Activated CD4-positive, alpha-beta T cell treated with anti-CD3 and anti-CD28 coated beads, Interleukin-2, Interleukin-4, amounts not matched to agents 100 ng/mL and 50 ng/mL, durations not matched to agents 16 hours and 8 hours (primary cell): Measurements from ENCODE around the gene FCAMR.

Experiments used
- DNase-seq: peaks from one replicate; pipeline ENCODE4 v3.0.0-alpha.2; 2020; ENCODE audit warnings: low spot score

Gene FCAMR

DNA sequence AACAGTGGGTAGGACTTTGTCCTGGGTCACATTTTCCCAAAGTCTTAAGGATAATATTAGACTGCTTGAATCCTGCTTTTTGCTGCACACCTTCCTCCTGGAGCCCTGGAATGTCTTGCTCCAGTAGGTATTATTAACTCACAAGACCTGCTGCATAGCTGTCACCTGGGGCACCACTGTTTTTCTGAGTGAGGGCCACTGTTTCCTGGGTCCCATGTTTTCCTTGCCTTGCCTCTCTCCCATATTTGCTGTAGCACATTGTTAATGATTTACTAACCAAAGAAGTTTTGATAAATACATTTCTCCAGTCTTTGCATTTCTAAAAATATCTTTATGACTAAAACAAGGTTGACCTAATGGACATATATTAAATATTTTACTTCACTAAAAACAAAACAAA is 22.5 kb upstream of the FCAMR start:
- DNase-seq = no peak

DNA sequence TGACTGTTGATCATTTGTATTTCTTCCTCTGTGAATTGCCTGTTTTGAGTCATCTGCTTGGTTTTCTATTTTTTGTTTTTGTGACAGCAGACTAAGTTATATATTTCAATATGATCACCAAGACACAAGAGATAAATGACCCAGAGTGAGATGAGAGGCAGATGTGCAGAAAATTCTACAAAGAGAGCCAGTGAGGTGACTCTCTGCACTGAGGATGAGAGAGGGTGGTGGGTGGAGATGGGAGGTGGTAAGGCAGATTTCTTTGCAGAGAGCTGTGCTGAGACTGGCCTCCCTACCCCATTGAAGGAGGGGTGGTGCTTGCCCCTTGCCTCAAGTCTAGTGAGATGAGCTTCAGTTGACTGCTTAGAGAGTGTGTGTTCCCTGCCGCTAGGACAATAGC is 17.6 kb upstream of the FCAMR start:
- no peak for DNase-seq

DNA sequence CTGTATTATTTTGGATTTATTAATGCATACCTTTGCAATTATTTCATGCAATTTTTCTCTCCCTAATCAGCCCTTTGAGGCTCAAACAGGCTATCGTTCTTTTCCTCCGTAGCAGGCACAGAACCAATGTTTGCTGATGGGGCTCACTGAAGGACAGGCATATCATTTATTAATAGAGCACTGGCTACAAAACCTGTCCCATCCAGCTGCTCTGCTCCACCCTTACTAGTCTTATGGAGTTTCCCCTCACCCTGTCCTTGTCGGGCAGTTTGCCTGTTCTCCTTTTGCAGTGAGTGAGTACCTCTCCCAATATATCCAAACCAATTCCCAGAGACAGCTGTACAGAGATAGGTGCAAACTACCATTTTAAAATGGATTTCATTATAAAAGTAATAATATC is 16.6 kb upstream of the FCAMR start:
- no peak for DNase-seq

DNA sequence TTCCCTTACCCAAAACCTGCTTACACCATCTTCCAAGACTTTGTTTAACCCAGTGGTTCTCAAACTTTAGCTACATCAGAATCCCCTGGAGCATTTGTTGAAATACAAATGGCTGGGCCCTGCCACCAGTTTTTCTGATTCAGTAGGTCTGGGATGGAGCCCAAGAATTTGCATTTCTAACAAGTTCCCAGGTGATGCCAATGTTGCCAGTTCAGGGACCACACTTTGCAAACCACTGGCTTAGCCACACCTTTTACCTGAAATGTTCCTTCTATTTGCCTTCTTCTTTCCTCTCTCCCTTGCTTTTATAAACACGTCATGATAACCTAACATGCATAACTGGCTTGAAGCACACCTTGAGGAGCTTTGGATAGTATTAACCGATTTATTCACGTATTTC is 16.1 kb upstream of the FCAMR start:
- no peak for DNase-seq

- no peak for DNase-seq
Observed at GRCh38 chr1:206985162-206985749, 15.0 kb upstream of the FCAMR start.

- peak; percentile 39 for DNase-seq
Observed at GRCh38 chr1:206982216-206982615, 12.0 kb upstream of the FCAMR start.

- no peak for DNase-seq
Observed at GRCh38 chr1:206979379-206980043, 9.3 kb upstream of the FCAMR start.

- no peak for DNase-seq
Observed at GRCh38 chr1:206978259-206978658, 8.0 kb upstream of the FCAMR start.

- no peak for DNase-seq
Observed at GRCh38 chr1:206975306-206975705, 5.0 kb upstream of the FCAMR start.

DNA sequence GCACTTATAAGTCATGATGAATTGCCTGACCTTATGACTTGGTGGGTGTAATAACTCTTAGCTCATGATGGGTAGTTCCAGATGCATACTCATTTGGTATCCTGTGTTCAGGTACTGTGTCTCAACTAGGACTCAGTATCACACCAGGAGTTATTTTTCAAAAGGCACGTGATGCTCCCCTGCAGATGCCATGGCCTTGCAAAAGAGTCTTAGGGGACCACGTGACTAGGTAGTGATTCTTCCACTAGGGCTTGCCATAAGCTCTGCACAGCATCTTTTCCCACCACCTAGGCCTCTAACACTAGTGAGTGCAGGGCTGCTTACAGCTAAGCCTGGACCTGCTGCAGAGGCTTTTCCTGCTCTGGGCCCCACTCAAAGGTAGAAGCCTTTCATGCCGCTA is 3.9 kb upstream of the FCAMR start:
- DNase-seq = no peak

DNA sequence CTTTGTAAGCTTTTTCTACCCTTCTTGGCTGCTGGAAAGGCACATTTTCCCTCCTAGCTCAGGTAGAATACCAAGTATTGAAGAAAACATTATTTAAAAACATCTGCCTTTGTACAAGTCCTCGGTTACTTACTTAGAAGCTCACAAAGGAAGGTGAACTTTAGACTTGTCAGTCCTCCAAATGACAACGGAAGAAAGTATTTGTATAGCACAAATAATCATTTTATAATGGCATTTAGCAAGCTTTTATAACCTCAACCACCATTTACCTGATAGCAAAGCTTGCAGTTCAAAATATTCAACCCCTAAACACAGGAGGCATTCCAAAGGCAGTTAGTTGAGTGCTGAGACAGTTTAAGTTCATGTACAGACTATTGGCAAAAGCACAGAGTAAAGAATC is 2.5 kb upstream of the FCAMR start:
- DNase-seq = no peak

- DNase-seq = no peak
Observed at GRCh38 chr1:206971029-206971655, 882 bp upstream of the FCAMR start.

DNA sequence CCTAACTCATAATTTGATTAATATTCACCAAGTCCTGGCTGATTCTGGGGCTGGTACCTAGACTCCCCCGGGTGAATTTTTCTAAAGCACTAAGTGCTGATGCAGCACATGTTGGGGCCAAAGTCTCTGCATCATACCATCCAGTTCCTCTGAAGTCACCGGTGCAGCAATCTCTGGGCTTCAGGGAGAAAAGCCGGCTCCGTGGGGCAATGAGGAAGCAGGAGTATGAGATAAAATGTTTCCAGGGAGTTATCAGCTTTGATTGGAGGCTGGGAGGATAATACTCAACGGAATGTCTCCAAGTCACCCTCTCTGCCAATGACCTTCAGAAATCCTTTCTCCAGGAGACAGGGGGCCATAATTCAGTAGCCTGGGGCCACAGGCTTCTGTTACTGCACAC is 1.2 kb downstream of the FCAMR start:
- DNase-seq = no peak

GRCh38 chr1:206967096-206967849 is 3.0 kb downstream of the FCAMR start:
- peak; percentile 37 for DNase-seq

DNA sequence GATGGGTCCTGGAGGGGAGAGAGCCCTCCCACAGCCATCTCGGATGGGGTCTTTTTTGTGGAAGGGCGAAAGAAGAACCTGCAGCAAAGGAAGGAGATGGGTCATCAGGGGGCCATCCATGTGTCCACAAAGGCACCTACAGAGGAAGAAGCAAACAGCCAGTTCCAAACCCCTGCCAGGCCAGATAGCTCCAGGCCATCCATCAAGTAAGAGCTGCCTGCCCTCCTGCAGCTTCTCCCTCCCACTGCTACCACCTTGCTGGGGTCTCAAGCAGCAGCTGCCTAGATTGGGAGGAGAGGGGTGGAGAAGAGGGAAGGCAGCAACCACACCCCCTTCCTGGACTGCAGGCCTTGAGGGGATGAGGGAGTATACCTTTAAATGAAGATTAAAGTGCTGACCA is 4.5 kb downstream of the FCAMR start:
- no peak for DNase-seq

DNA sequence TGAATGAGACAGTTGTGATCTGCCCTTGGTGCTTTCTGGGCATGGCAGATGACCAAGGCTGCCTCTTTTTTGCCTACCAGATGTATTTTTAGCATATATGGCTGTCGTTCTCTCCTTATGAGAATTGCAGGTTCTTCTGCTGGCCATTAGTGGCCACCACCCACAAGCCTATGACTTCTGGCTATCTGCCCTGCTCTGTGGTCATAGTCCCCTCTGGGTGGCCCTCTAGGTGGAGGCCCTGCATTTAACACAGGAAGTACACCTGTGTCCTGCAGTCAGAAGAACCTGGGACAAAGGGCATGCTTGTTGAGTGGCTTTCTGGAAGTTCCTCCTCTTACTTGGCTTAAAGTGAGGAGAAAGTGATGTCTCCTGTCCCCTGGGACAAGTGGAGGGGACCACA is 6.5 kb downstream of the FCAMR start:
- DNase-seq = no peak

- DNase-seq = no peak
Observed at GRCh38 chr1:206963119-206963712, 7.0 kb downstream of the FCAMR start.

- no peak for DNase-seq
Observed at GRCh38 chr1:206962272-206962671, 8.0 kb downstream of the FCAMR start.

DNA sequence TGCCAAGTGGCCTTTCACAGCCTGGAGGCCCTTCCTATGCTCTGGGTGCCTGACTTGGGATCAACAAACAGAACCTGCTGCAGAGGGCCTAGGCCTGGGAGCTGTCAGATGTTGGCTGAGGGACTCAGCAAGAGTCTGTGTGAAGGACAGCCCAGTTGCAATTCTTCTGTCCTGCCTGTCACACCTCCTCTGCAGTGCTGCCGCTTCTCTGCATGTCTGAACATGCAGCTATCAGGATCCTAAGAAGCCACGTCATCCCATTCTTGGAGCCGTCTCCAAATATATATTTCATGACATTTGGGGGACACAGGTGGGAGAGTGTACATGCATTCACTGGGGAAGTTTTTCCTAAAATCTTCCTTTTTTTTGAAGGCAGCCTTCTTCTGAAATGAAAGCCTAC is 8.6 kb downstream of the FCAMR start:
- DNase-seq = no peak

GRCh38 chr1:206960676-206961386 is 9.4 kb downstream of the FCAMR start:
- DNase-seq = no peak

GRCh38 chr1:206958144-206958543 is 12.1 kb downstream of the FCAMR start:
- no peak for DNase-seq

DNA sequence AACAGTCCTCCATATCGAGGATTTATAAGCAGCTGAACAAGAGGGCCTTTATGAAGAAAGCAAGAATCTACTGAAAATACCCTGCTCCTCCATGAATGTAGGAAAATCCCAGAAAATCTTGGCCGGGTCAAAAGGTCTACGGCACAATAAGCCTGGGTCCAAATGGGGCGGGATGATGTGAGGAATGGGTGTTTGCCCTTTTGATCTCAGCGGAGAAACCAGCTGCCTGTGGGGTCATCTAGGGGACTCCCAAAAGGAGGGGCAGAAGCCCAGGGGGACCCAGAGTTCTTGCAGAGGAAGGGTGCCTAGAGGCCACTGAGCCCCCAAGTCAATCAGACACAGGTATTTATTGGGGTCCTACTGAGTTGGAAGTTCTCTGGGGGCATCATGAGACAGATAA is 12.6 kb downstream of the FCAMR start:
- DNase-seq = no peak
